Measurements from ENCODE around the gene RNF39. TPM values are rescaled to one million over a fixed set of nuclear protein-coding genes. Genes with fewer than 3 reads are reported as not detected.
"Not testable (repeated sequence)": the region's sequence is repeated elsewhere in the genome, so short reads cannot be mapped to it uniquely, and the experiment has no call there.

The RNF39 gene
- total RNA-seq, result not detected in 2 replicates

- no peak for TF ChIP-seq CTCF (IDR thresholded peaks at IDR 0.05; ENCODE audit: extremely low read depth, low read depth, low read length)
- H3K79me2 ChIP-seq (ENCODE audit: insufficient read depth, low read length), result no peaks in the 10 kb centered on the region
- H4K20me1 ChIP-seq (ENCODE audit: insufficient read depth, low read length), result no peaks in the 10 kb centered on the region
- H3K27ac ChIP-seq (ENCODE audit: low read depth, low read length), result no peak within 1 kb of the TSS
- no peaks in the 10 kb centered on the region for H3K9me3 ChIP-seq (ENCODE audit: low read depth, low read length)
- no peak for DNase-seq (ENCODE audit: insufficient read length, low spot score, missing footprints)
- H3K4me2 ChIP-seq (ENCODE audit: insufficient read depth, low read length), result no peak within 1 kb of the TSS
- no peaks in the 10 kb centered on the region for H3K4me1 ChIP-seq (ENCODE audit: insufficient read depth, low read length)
- H2AFZ ChIP-seq (ENCODE audit: low read length), result no peak within 1 kb of the TSS
- H3K27me3 ChIP-seq (ENCODE audit: insufficient read depth, low read length), result peaks cover 91% of the 10 kb centered on the region
- H3K4me3 ChIP-seq (ENCODE audit: insufficient read depth, low read length), result no peak within 1 kb of the TSS
- peaks cover 4% of the 10 kb centered on the region for H3K36me3 ChIP-seq (ENCODE audit: insufficient read depth, low read length)
Observed at GRCh38 chr6:30075094-30075789, at the start of gene RNF39. TSS of gene RNF39 (minus strand) at chr6:30075769. CDS start at chr6:30075585, 184 bp downstream.

GRCh38 chr6:30122515-30122914 is 46.9 kb upstream of the RNF39 start:
- no peak for DNase-seq (ENCODE audit: insufficient read length, low spot score, missing footprints)
- peaks cover 5% of the 10 kb centered on the region for H3K4me1 ChIP-seq (ENCODE audit: insufficient read depth, low read length)
- no peaks in the 10 kb centered on the region for H4K20me1 ChIP-seq (ENCODE audit: insufficient read depth, low read length)
- no peak overlapping the region for H3K4me3 ChIP-seq (ENCODE audit: insufficient read depth, low read length)
- H3K27me3 ChIP-seq (ENCODE audit: insufficient read depth, low read length), result peaks cover 24% of the 10 kb centered on the region
- no peaks in the 10 kb centered on the region for H3K36me3 ChIP-seq (ENCODE audit: insufficient read depth, low read length)
- no peak overlapping the region for H2AFZ ChIP-seq (ENCODE audit: low read length)
- no peaks in the 10 kb centered on the region for H3K9me3 ChIP-seq (ENCODE audit: low read depth, low read length)
- TF ChIP-seq CTCF (IDR thresholded peaks at IDR 0.05; ENCODE audit: extremely low read depth, low read depth, low read length), result no peak
- no peak overlapping the region for H3K27ac ChIP-seq (ENCODE audit: low read depth, low read length)
- no peak overlapping the region for H3K4me2 ChIP-seq (ENCODE audit: insufficient read depth, low read length)
- H3K79me2 ChIP-seq (ENCODE audit: insufficient read depth, low read length), result no peaks in the 10 kb centered on the region

GRCh38 chr6:30121446-30122366 is 46.1 kb upstream of the RNF39 start:
- Histone ChIP-seq H3K79me2 (ENCODE audit: insufficient read depth, low read length) (no peaks in the 10 kb centered on the region), H4K20me1 (ENCODE audit: insufficient read depth, low read length) (no peaks in the 10 kb centered on the region), H3K4me1 (ENCODE audit: insufficient read depth, low read length) (peaks cover 5% of the 10 kb centered on the region), H3K4me3 (ENCODE audit: insufficient read depth, low read length) (no peak overlapping the region), H3K4me2 (ENCODE audit: insufficient read depth, low read length) (no peak overlapping the region), H3K36me3 (ENCODE audit: insufficient read depth, low read length) (no peaks in the 10 kb centered on the region), H3K27ac (ENCODE audit: low read depth, low read length) (no peak overlapping the region), H3K9me3 (ENCODE audit: low read depth, low read length) (no peaks in the 10 kb centered on the region), H3K27me3 (ENCODE audit: insufficient read depth, low read length) (peaks cover 16% of the 10 kb centered on the region), H2AFZ (ENCODE audit: low read length) (no peak overlapping the region)
- no peak for TF ChIP-seq CTCF (IDR thresholded peaks at IDR 0.05; ENCODE audit: extremely low read depth, low read depth, low read length)
- no peak for DNase-seq (ENCODE audit: insufficient read length, low spot score, missing footprints)

- H3K4me3 ChIP-seq (ENCODE audit: insufficient read depth, low read length); DNase-seq (ENCODE audit: insufficient read length, low spot score, missing footprints); H3K36me3 ChIP-seq (ENCODE audit: insufficient read depth, low read length); H3K4me1 ChIP-seq (ENCODE audit: insufficient read depth, low read length); H3K27ac ChIP-seq (ENCODE audit: low read depth, low read length); H3K4me2 ChIP-seq (ENCODE audit: insufficient read depth, low read length); H3K9me3 ChIP-seq (ENCODE audit: low read depth, low read length); H4K20me1 ChIP-seq (ENCODE audit: insufficient read depth, low read length); H2AFZ ChIP-seq (ENCODE audit: low read length); H3K79me2 ChIP-seq (ENCODE audit: insufficient read depth, low read length): not testable (repeated sequence)
- peaks cover 10% of the 10 kb centered on the region for H3K27me3 ChIP-seq (ENCODE audit: insufficient read depth, low read length)
Observed at GRCh38 chr6:30118691-30119090, 43.1 kb upstream of the RNF39 start.

Measured in osteoblast (primary cell).